ENCODE measurements around the gene RWDD2A. TPM values are rescaled to one million over a fixed set of nuclear protein-coding genes. Genes with fewer than 3 reads are reported as not detected.

The RWDD2A gene
- total RNA-seq, 2 experiments from 2014 or later: 2.2 TPM

DNA sequence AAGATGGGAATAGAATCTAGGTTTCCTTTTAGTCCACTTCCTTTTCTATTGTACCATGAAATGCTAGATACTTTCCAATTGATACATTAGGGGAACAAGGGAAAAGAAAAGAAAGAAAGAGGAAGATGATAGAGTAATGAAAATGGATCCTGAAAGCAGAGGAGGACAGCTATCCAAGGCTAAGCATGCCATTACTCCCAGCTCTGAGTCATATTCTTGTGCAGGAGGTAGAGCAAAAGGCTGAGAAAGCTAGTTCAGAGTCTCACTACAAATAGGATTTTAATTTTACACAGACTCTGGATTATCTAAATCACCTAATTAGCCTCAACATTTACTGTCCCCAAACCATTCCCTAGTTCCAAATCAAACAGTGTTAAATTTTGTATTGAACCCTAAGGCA, 23.6 kb downstream of the RWDD2A start:
- no peak overlapping the region for H3K27ac Mint-ChIP-seq
- no peaks in the 10 kb centered on the region for H3K9me3 Mint-ChIP-seq
- peaks cover 13% of the 10 kb centered on the region for H3K27me3 Mint-ChIP-seq
- no peaks in the 10 kb centered on the region for H3K36me3 Mint-ChIP-seq
- ATAC-seq (ENCODE audit: low read depth): no peak
- H3K4me3 Mint-ChIP-seq: no peak overlapping the region
- DNase-seq: no peak
- H3K4me1 Mint-ChIP-seq: no peaks in the 10 kb centered on the region
- POLR2A ChIA-PET: no interaction called here

DNA sequence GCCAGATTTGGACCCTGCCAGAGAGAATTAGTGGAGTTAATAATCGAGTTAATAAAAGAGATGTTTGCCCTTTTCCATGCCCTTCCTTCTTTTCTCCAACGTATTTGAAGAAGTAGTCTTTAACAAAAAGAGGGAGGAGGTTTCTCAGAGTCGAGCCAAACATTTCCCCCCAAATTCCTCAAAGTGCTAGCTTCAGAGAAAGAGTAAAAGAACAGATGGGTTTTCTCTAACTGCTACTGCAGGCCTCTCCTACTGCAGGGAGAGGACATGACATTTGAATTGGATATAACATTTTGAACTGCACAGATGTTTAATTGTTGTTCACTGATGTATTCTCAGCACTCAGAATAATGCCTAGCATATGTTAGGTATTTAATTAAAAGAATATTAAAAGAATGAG, 25.5 kb downstream of the RWDD2A start:
- POLR2A ChIA-PET: no interaction called here
- Mint-ChIP-seq H3K36me3 (no peaks in the 10 kb centered on the region), H3K27ac (no peak overlapping the region), H3K4me1 (no peaks in the 10 kb centered on the region), H3K9me3 (no peaks in the 10 kb centered on the region), H3K27me3 (peaks cover 6% of the 10 kb centered on the region), H3K4me3 (no peak overlapping the region)
- no peak for ATAC-seq (ENCODE audit: low read depth)
- no peak for DNase-seq

DNA sequence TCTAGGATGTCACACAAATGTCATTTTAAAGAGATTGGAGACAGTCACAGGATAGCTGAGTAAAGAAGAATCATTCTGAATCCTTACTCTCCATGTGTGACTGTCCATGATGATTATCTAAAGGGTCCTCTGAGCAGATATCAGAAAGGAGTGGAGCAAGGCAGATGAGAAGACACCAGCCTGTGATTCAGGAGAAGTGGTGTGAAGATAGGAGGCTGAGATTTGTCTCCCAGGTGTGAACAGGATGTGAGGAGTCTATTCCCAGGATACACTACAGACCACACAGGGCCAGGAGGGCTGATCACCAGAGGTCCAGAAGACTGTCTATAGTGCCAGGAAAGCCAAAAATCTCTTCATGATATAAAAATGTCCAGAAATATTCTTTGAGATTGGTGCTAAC, 27.0 kb downstream of the RWDD2A start:
- Mint-ChIP-seq H3K4me1 (no peaks in the 10 kb centered on the region), H3K4me3 (no peak overlapping the region), H3K27me3 (no peaks in the 10 kb centered on the region), H3K27ac (no peak overlapping the region), H3K36me3 (no peaks in the 10 kb centered on the region), H3K9me3 (no peaks in the 10 kb centered on the region)
- POLR2A ChIA-PET: no interaction called here
- DNase-seq (no peak), ATAC-seq (ENCODE audit: low read depth) (no peak)

DNA sequence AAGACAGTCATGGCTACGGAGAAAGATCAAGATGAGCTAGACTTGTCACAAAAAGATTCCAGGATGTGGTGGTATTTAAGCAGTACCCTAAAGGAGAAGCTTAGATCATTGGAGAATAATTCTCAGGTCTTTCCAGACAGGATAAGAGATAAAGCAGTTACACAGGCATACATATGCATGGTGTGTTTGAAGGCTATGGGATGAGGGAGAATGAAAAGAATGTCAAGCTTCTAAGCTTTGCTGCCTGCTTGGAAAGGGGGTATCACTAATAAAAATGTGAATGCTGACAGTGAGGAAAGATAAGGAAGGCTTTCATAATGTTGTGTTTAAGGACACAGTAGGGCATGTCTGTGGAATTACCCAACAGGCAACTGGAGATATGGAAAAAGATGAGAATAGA, 28.1 kb downstream of the RWDD2A start:
- H3K4me3 Mint-ChIP-seq: no peak overlapping the region
- no peak for ATAC-seq (ENCODE audit: low read depth)
- POLR2A ChIA-PET: no interaction called here
- H3K27me3 Mint-ChIP-seq: no peaks in the 10 kb centered on the region
- H3K4me1 Mint-ChIP-seq: no peaks in the 10 kb centered on the region
- no peak for DNase-seq
- no peak overlapping the region for H3K27ac Mint-ChIP-seq
- no peaks in the 10 kb centered on the region for H3K36me3 Mint-ChIP-seq
- no peaks in the 10 kb centered on the region for H3K9me3 Mint-ChIP-seq

DNA sequence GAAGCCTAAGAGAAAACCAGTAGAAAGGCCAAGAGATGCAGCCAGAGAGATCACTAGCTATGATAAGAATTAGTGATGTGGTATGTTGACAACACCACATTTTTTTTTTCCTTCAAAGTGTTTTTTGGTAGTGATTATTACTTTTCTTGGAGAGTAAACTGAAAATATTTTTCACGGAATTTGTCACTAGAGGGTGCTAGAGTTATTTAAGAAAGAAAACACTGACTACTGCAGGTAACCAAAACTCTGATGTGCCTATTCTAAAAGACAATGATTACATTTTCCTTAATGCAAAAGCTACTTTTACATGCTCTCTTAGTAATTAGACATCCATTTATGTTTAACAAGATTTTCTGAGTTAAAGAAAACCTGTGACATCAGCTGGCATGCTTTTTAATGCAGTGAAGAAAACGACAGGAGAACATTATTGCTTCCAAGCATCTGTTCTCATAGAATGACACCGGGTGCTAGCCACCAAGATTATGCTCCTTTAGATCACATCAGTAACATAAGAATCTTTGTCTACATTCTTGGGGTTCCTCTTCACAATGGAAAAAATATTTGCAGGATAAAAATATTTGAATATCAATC, 28.8 kb downstream of the RWDD2A start:
- DNase-seq (no peak), ATAC-seq (ENCODE audit: low read depth) (no peak)
- H3K36me3 Mint-ChIP-seq: no peaks in the 10 kb centered on the region
- no peak overlapping the region for H3K27ac Mint-ChIP-seq
- H3K4me1 Mint-ChIP-seq: no peaks in the 10 kb centered on the region
- no peaks in the 10 kb centered on the region for H3K27me3 Mint-ChIP-seq
- POLR2A ChIA-PET: no interaction called here
- no peak overlapping the region for H3K4me3 Mint-ChIP-seq
- H3K9me3 Mint-ChIP-seq: no peaks in the 10 kb centered on the region

DNA sequence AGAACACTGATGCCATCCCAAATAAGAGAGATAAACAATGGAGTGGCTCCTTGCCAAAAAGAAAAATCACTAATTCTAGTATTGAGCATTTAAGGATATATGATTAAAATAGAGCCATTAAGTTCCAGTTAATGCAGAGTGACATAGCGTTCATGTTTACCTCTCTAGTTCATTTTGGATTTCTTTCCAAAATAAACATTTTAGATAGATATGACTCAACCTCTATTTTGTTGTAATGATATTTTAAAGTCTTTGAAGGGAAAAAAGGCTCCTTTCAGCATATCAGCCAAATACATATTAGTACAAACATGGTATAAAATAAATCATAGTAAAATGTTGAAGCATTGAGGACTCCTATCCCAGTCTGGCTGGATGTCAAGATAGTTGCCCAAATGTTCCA, 33.4 kb downstream of the RWDD2A start:
- H3K4me3 Mint-ChIP-seq: no peak overlapping the region
- no peaks in the 10 kb centered on the region for H3K36me3 Mint-ChIP-seq
- no peak for ATAC-seq (ENCODE audit: low read depth)
- DNase-seq: no peak
- no peaks in the 10 kb centered on the region for H3K9me3 Mint-ChIP-seq
- no peak overlapping the region for H3K27ac Mint-ChIP-seq
- POLR2A ChIA-PET: no interaction called here
- H3K27me3 Mint-ChIP-seq: peaks cover 7% of the 10 kb centered on the region
- no peaks in the 10 kb centered on the region for H3K4me1 Mint-ChIP-seq

DNA sequence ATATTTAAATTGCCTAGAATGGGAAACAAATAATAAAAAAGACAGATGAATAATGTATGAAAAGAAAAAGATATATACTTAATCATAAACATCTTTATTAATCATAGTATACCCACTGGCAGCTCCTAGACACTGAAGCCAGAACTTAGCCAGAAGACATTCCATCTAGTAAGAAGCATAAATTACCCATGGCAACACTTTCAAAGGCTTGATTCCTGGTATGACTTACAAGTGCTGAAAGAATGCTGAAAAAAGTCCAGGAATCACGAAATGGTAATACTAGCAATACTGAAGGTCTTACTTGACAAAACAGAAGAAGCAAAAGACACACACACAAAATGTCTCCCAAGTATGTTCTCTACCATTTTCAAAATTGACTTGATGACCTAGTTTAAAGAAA, 38.0 kb downstream of the RWDD2A start:
- POLR2A ChIA-PET: no interaction called here
- no peak overlapping the region for H3K4me3 Mint-ChIP-seq
- H3K27ac Mint-ChIP-seq: no peak overlapping the region
- no peak for ATAC-seq (ENCODE audit: low read depth)
- no peaks in the 10 kb centered on the region for H3K4me1 Mint-ChIP-seq
- peaks cover 23% of the 10 kb centered on the region for H3K27me3 Mint-ChIP-seq
- DNase-seq: no peak
- no peaks in the 10 kb centered on the region for H3K9me3 Mint-ChIP-seq
- no peaks in the 10 kb centered on the region for H3K36me3 Mint-ChIP-seq

DNA sequence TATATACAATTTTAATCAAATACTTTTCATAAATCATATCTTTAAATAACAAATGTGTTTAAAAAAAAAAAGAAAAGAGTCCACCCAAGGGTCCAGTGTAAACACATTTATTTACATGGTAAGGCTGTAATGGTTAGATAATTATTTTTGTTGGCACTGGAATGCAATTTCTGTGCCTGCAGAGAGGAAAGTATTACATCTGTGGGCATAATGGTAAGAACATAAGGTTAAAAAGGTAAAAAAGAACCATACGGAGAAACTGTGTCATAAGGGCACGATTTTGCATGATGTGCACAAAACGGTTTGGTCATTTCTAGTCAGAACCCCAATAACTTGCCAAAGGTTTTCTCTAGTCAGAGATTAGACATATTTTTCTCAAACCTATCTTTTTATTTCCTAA, 54.3 kb downstream of the RWDD2A start:
- Mint-ChIP-seq H3K4me3 (no peak overlapping the region), H3K4me1 (no peaks in the 10 kb centered on the region), H3K27ac (no peak overlapping the region), H3K9me3 (no peaks in the 10 kb centered on the region), H3K36me3 (no peaks in the 10 kb centered on the region), H3K27me3 (peaks cover 4% of the 10 kb centered on the region)
- ATAC-seq (ENCODE audit: low read depth) (no peak), DNase-seq (no peak)
- POLR2A ChIA-PET: no interaction called here

Other genes with a start within 250 kb of the RWDD2A start
- 1 to 10 TPM; 4.4 to 4.7 TPM for gene UBE3D, start 127.5 kb upstream of the RWDD2A start, total RNA-seq
- 10 to 100 TPM; 26.2 to 26.6 TPM for gene DOP1A, start 125.7 kb upstream of the RWDD2A start, total RNA-seq
- 10 to 100 TPM; 13.0 to 22.4 TPM for gene PGM3, start 92 bp upstream of the RWDD2A start, total RNA-seq
- under 1 TPM; 0.50 to 0.88 TPM for gene ME1, start 237.7 kb downstream of the RWDD2A start, total RNA-seq

Measured in activated naive CD8-positive, alpha-beta T cell treated with anti-CD3 and anti-CD28 coated beads, Interleukin-2, amount 10 ng/mL, durations not matched to agents 7 days and 5 days (primary cell).